ENCODE data around the gene CCDC83. TPM values are rescaled to one million over a fixed set of nuclear protein-coding genes. Genes with fewer than 3 reads are reported as not detected.
"Not testable (repeated sequence)": the region's sequence is repeated elsewhere in the genome, so short reads cannot be mapped to it uniquely, and the experiment has no call there.

CCDC83 gene
- total RNA-seq, 1 donor from 2014 or later, result not detected

- Mint-ChIP-seq H3K4me3 (ENCODE audit: unreplicated experiment) (peak overlapping the region; percentile 89), H3K9me3 (ENCODE audit: unreplicated experiment) (no peaks in the 10 kb centered on the region), H3K27ac (ENCODE audit: unreplicated experiment) (peak overlapping the region; percentile 68), H3K36me3 (ENCODE audit: low read depth, unreplicated experiment) (peaks cover 8% of the 10 kb centered on the region), H3K4me1 (ENCODE audit: unreplicated experiment) (peaks cover 12% of the 10 kb centered on the region), H3K27me3 (ENCODE audit: unreplicated experiment) (peaks cover 3% of the 10 kb centered on the region)
- no peak for DNase-seq (ENCODE audit: low spot score)
- TF ChIP-seq CTCF (IDR thresholded peaks at IDR 0.05; ENCODE audit: unreplicated experiment), result no peak
Observed at GRCh38 chr11:85854212-85854556, 999 bp upstream of the CCDC83 start.

- H3K4me3 Mint-ChIP-seq (ENCODE audit: unreplicated experiment), result peak overlapping the region; percentile 89
- peaks cover 3% of the 10 kb centered on the region for H3K27me3 Mint-ChIP-seq (ENCODE audit: unreplicated experiment)
- TF ChIP-seq CTCF (IDR thresholded peaks at IDR 0.05; ENCODE audit: unreplicated experiment), result peak; percentile 98
- peak overlapping the region; percentile 82 for H3K27ac Mint-ChIP-seq (ENCODE audit: unreplicated experiment)
- peak; percentile 99 for DNase-seq (ENCODE audit: low spot score)
- no peaks in the 10 kb centered on the region for H3K9me3 Mint-ChIP-seq (ENCODE audit: unreplicated experiment)
- peaks cover 8% of the 10 kb centered on the region for H3K36me3 Mint-ChIP-seq (ENCODE audit: low read depth, unreplicated experiment)
- H3K4me1 Mint-ChIP-seq (ENCODE audit: unreplicated experiment), result peaks cover 12% of the 10 kb centered on the region
Observed at GRCh38 chr11:85854557-85855340, 434 bp upstream of the CCDC83 start.

GRCh38 chr11:85857098-85857497 lies 1.9 kb downstream of the CCDC83 start:
- Mint-ChIP-seq H3K4me3 (ENCODE audit: unreplicated experiment) (no peak overlapping the region), H3K4me1 (ENCODE audit: unreplicated experiment) (peaks cover 12% of the 10 kb centered on the region), H3K27ac (ENCODE audit: unreplicated experiment) (no peak overlapping the region), H3K27me3 (ENCODE audit: unreplicated experiment) (peaks cover 3% of the 10 kb centered on the region), H3K36me3 (ENCODE audit: low read depth, unreplicated experiment) (peaks cover 5% of the 10 kb centered on the region), H3K9me3 (ENCODE audit: unreplicated experiment) (no peaks in the 10 kb centered on the region)
- no peak for DNase-seq (ENCODE audit: low spot score)
- TF ChIP-seq CTCF (IDR thresholded peaks at IDR 0.05; ENCODE audit: unreplicated experiment), result no peak

- not testable (repeated sequence) for H3K27me3 Mint-ChIP-seq (ENCODE audit: unreplicated experiment); H3K4me1 Mint-ChIP-seq (ENCODE audit: unreplicated experiment); H3K27ac Mint-ChIP-seq (ENCODE audit: unreplicated experiment); DNase-seq (ENCODE audit: low spot score); H3K4me3 Mint-ChIP-seq (ENCODE audit: unreplicated experiment); H3K36me3 Mint-ChIP-seq (ENCODE audit: low read depth, unreplicated experiment); H3K9me3 Mint-ChIP-seq (ENCODE audit: unreplicated experiment)
Observed at GRCh38 chr11:85859541-85859940, 4.4 kb downstream of the CCDC83 start.

- Mint-ChIP-seq H3K27me3 (ENCODE audit: unreplicated experiment) (no peaks in the 10 kb centered on the region), H3K27ac (ENCODE audit: unreplicated experiment) (no peak overlapping the region), H3K4me1 (ENCODE audit: unreplicated experiment) (no peaks in the 10 kb centered on the region), H3K36me3 (ENCODE audit: low read depth, unreplicated experiment) (no peaks in the 10 kb centered on the region), H3K4me3 (ENCODE audit: unreplicated experiment) (no peak overlapping the region), H3K9me3 (ENCODE audit: unreplicated experiment) (no peaks in the 10 kb centered on the region)
- DNase-seq (ENCODE audit: low spot score), result no peak
- TF ChIP-seq CTCF (IDR thresholded peaks at IDR 0.05; ENCODE audit: unreplicated experiment), result no peak
Observed at GRCh38 chr11:85863855-85864254, 8.7 kb downstream of the CCDC83 start.

All from endothelial cell (in vitro differentiated cells).